HG03460 (cell line): Measurements from ENCODE around the gene TMEM89.

ENCODE experiments used
- ATAC-seq: cut with Tn5 transposase; IDR thresholded peaks from one replicate; pipeline ENCODE4 v1.9.1; 2021; ENCODE audit not compliant: unreplicated experiment

Gene TMEM89

DNA sequence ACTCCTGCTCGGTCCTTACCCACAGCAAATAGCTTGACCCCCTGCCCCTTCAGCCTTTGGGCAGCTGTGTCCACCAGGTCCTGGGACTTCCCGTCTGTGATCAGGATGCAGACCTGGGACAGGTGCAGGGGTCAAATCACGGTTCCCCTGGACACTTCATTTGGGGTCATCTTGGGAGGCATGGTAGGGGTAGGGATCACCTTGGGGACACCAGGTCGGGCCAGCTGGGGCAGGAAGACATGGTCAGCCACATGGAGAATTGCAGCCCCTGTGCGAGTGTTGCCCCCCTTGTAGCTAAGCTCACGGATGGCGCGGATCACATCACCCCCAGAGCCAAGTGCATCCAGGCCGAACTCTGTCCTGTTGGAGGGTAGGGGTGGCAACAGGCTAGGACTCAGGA lies 28.2 kb downstream of the TMEM89 start:
- no peak for ATAC-seq

DNA sequence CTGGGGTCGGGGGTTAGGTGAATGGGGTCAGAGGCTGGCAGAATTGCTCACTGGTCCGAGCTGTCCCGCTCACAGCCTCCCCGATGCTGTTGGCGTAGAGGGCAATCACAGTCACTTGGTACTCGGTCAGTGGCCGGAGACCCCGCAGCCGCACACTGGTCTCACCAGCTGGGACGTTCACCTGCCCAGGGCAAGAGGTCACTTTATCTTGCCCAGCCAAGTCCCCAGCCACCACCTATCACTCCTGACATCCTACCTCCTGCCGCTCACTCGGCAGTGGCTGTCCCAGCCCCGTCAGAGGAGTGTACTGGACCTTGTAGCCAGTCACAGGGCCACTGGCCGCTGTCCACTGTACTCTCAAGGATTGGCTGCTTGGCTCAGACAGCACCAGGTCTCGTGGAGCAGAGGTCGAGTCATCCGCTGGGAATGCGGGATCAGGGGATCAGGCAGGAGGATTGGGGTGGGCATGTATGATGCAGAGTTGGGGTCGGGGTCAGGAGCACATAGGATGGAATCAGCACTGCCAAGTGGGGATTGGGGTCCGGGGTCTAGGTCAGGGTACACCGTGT lies 29.0 kb downstream of the TMEM89 start:
- no peak for ATAC-seq

DNA sequence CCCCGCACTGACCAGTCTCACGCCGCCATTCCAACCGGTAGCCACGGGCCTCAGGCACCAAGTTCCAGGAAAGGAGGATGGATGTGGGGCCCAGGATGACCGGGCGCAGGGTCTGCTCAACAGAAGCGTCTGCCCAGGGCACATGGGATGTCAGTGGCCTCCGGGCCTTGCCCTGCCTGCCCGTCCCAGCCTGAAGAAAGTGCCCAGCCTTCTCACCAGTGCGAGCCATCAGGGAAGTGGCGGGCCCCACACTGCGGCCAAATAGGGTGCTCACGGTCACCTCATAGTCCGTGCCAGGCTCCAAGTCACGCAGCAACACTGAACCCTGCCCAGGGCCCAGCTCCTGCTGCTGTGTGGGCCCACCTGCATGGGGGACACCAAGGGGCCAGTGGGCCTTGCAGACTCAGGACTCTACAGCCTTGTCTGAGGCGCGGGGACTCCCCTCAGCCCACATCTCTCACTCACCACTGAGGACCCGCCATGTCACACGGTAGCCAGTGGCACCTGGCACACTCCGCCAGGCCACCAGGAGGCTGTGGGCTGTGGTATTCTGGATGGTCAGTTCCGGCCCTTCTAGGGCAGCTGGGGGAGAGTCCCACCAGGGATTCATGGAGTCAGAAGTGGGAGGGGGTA lies 29.6 kb downstream of the TMEM89 start:
- ATAC-seq: no peak

DNA sequence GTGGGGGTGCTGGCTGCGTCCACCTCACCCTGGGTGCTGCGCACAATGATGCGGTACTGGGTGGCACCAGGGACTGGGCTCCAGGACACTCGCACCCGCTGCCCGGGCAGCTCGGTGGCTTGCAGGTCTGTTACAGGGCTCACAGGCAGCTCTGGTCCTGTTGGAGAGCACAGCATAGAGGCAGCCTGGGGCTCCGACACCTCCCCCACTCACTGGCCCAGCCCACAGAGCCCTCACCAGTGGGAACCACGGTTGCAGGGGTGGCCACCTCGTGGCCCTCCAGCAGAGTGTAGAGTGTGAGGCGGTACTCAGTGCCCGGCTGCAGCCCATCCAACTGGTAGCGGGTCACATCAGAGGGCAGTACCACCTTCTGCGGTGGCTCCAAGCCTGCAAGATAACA lies 30.1 kb downstream of the TMEM89 start:
- no peak for ATAC-seq

DNA sequence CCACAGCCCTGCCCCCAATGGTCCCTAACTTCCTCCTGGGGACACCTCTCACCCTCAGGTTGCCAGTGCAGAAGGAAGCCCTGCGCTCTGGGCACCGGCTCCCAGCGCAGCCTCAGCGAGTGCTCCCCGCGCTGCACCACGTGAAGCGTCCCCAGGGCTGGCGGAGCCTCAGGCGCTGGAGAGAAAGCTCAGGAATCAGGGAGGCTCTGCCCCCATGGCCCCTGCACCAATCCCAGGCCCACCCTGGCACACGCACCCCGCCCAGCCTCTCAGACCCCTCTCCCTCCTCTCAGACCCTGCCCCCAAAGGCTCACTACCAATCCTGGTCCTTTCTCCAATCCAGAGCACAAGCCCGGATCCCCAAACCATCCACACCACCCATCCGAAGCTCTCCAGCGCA lies 33.3 kb downstream of the TMEM89 start:
- ATAC-seq: no peak

DNA sequence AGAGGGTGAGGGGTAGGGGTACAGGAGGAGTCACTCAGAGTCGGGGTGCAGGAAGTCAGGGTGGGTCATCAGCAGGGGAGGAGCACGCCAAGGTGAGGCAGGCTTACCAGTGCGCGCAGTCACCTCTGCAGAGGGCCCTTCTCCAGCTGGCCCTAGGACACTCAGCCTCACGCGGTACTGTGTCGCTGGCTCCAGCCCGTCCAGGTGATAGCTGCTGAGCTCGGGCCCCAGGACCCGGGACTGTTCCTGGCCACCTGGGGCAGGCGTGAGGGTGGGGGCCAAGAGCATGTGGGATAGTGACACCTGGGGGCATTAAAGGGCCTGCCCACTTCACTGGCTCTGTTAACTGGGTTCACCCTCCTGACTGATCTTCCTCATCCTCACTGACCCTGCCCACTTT lies 33.9 kb downstream of the TMEM89 start:
- no peak for ATAC-seq

DNA sequence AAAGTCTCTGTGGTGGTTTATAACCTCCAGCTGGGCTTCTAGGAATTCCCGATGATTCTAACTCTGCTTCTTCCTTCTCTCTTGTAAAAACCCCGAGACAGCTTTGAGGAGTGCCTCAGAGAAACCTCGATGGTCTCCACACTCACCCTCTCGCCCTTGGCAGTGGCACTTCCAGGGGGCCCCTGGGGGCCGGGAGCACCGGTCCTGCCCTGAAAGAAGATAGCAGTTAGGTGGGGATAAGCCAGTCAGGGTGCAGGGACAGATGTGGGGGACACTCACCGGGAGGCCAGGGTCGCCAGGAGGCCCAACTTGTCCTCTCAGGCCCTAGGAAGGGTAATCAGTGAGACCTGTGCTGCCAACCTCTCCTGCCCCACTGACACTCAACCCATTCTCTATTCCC lies 36.2 kb downstream of the TMEM89 start:
- ATAC-seq: no peak

DNA sequence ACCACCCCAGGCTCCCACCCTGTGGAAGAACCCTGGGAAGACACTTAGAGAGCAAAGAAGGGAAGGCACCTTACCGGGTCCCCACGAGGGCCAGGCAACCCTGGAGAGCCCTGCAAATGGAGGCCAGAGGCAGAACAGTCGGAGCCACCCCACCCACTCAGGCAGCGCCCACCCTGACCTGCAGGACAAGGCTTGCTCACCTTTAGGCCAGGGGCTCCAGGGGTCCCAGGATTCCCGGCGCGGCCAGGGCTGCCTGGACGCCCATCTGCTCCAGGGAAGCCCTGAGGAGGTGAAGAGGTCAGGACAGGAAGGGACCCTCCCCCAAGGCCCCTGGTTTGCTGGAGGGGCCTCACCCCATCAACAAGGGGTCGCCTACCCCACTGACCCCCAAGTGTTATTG lies 36.7 kb downstream of the TMEM89 start:
- ATAC-seq: no peak

DNA sequence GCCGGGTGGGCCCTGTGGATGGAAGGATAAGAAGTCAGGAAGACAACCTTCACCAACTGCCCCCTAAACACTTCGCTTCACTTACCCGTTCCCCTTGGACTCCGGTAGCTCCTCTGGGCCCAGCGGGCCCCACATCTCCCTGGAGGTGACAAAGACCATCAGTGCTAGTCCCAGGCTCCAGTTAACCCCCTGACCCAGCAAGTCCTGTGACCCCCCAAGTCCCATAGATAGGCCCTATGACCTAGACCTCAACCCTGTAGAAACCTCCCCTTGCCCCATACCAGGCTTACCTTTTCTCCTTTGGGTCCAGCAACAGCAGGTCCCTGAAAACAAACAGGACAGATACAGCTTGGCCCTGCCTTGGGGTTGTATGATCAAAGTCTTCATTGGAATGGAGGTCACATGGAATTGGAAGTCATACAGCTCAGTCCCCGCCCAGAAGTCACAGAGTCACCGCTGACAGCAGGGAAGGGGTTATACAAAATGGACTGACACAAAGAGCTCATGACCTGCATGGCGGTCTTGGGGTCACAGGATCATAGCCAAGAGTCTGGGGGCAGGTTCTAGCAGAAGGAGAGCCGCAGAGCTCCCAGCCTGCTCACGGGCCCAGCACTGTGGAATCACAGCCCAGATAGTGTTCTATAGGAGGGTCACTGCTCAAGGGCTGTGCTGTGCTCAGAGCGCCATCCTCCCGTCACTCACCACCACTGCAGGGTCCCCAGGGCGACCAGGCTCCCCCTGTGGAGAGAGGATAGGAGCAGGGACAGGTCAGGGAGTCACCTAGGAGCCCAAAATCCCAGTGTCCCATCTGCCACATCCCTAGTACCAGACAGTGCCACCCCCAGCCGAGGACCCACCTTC lies 39.7 kb downstream of the TMEM89 start:
- ATAC-seq: no peak

DNA sequence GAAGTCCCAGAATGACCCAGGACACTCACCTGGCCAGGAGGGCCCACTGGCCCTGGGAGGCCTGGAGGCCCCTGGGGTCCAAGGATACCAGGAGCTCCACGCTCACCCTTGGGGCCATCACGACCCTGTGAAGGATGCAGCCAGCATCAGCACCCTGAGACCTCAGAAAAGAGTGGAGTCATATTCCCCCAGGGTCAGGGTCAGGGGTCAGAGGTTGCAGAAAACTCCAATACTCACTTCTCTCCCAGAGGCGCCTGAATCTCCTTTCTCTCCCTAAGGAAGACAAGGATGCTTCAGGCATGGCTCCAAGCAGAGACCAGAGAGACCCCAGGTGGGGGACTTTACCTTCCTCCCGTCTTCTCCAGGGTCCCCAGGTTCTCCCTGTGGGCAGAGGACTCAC lies 44.9 kb downstream of the TMEM89 start:
- no peak for ATAC-seq

DNA sequence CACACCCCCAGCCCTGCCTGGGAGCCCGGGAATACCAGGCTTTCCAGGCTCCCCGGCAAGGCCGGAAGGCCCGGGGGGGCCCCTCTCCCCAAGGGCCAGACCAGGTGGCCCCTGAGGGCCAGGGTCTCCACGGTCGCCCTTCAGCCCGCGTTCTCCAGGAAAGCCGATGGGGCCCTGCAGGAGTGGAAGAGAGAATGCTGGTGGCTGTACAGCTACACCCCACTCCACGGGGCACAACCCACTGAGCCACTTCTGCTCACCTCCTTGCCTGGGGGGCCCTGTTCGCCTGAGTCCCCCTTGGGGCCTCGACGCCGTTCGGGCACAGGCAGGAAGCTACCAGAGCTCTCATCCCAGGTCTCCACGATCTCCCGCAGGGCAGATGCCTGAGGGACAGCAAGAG lies 46.2 kb downstream of the TMEM89 start:
- no peak for ATAC-seq

DNA sequence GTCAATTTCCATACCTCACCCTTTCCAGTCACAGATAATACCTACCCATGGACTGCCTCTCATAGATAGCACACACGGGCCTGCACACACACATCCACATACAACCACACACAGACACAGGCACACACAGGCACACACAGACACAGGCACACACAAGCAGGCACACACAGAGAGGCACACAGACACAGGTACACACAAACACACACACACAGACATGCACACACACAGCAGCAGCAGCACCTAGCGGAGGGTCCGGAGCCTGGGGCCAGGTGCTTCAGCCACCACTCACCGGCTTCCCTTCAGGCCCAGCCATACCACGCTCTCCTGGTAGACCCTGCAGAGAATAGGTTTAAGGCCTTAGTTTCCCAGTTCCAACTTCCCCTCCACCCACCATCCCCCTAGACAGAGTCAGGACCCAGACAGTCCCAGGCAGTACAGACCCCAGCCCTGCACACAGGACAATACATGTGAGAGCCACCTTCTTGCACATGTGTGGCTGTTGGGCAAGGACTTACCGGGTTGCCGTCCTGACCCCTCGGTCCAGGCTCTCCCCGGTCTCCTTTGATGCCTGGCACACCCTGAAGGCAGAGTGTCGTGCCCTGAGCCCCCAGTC lies 47.5 kb downstream of the TMEM89 start:
- ATAC-seq: no peak

DNA sequence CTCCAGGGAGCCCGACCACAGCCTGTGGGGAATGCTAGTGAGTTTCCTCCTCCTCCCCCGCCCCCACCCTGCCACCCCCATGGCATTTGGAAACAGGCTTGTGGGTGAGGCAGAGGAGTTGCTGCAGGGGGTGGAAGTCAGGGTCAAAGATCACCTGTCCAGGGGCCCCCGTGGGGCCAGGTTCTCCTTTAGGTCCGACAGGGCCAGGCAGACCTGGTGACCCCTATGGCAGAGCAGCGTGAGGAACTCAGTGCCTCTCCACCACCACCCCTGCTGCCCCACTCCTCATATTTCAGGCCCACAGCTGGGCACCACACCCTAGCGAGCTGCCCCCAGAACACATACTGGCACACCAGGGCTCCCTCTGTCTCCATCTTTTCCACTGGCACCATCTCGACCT lies 49.1 kb downstream of the TMEM89 start:
- no peak for ATAC-seq

DNA sequence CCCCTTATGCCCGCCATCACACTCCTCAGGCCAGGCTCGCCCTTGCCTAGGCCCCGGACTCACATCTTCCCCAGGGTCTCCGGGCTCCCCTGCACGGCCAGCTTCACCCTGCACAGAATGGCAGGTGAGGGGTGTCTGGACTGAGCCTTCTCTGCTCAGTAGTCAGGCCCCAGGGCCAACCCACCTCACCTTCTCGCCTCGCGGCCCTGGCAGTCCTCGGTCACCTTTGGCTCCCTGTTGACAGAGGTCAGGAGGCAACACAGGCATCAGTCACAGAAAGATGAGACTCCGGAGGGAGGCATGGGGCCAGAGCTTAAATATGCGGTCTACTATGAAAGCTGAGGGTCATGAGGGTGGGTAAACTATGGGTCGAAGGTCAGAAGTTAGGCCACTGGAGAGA lies 49.6 kb downstream of the TMEM89 start:
- no peak for ATAC-seq
